ENCODE data around the gene ZNF76.

The ZNF76 gene

GRCh38 chr6:35259194-35259947, at the start of gene ZNF76:
ZNF76 (plus strand) TSS chr6:35259735; CDS start chr6:35281152, 21,417 bp downstream.
- Histone ChIP-seq H3K9ac (ENCODE audit: low read depth, low read length) (peak within 1 kb of the TSS; percentile 96), H3K36me3 (ENCODE audit: control insufficient read depth, insufficient read depth, low read length) (no peaks in the 10 kb centered on the region), H3K4me1 (ENCODE audit: control insufficient read depth, insufficient read depth, low read length) (peaks cover 9% of the 10 kb centered on the region), H3K27me3 (ENCODE audit: control insufficient read depth, insufficient read depth, low read length) (no peaks in the 10 kb centered on the region), H3K9me3 (ENCODE audit: control insufficient read depth, insufficient read depth, low read length) (no peaks in the 10 kb centered on the region), H3K4me3 (ENCODE audit: low read depth, low read length) (peak within 1 kb of the TSS; percentile 91)

- no peaks in the 10 kb centered on the region for H3K9me3 ChIP-seq (ENCODE audit: control insufficient read depth, insufficient read depth, low read length)
- peaks cover 32% of the 10 kb centered on the region for H3K4me1 ChIP-seq (ENCODE audit: control insufficient read depth, insufficient read depth, low read length)
- H3K9ac ChIP-seq (ENCODE audit: low read depth, low read length): no peak overlapping the region
- H3K36me3 ChIP-seq (ENCODE audit: control insufficient read depth, insufficient read depth, low read length): no peaks in the 10 kb centered on the region
- peaks cover 82% of the 10 kb centered on the region for H3K27me3 ChIP-seq (ENCODE audit: control insufficient read depth, insufficient read depth, low read length)
- H3K4me3 ChIP-seq (ENCODE audit: low read depth, low read length): peak overlapping the region; percentile 75
These were observed 46.2 kb upstream of the ZNF76 start for GRCh38 chr6:35213298-35213791.

- Histone ChIP-seq H3K9me3 (ENCODE audit: control insufficient read depth, insufficient read depth, low read length) (no peaks in the 10 kb centered on the region), H3K27me3 (ENCODE audit: control insufficient read depth, insufficient read depth, low read length) (peaks cover 82% of the 10 kb centered on the region), H3K4me1 (ENCODE audit: control insufficient read depth, insufficient read depth, low read length) (peaks cover 33% of the 10 kb centered on the region), H3K36me3 (ENCODE audit: control insufficient read depth, insufficient read depth, low read length) (no peaks in the 10 kb centered on the region), H3K4me3 (ENCODE audit: low read depth, low read length) (peak within 1 kb of the TSS; percentile 75), H3K9ac (ENCODE audit: low read depth, low read length) (no peak within 1 kb of the TSS)
These were observed 45.4 kb upstream of the ZNF76 start, which contains the start of gene SCUBE3 for GRCh38 chr6:35213824-35214756. SCUBE3 (plus strand) TSS chr6:35213956; CDS start chr6:35214419, 463 bp downstream.

- no peak overlapping the region for H3K9ac ChIP-seq (ENCODE audit: low read depth, low read length)
- peaks cover 82% of the 10 kb centered on the region for H3K27me3 ChIP-seq (ENCODE audit: control insufficient read depth, insufficient read depth, low read length)
- peak overlapping the region; percentile 75 for H3K4me3 ChIP-seq (ENCODE audit: low read depth, low read length)
- H3K36me3 ChIP-seq (ENCODE audit: control insufficient read depth, insufficient read depth, low read length): no peaks in the 10 kb centered on the region
- peaks cover 33% of the 10 kb centered on the region for H3K4me1 ChIP-seq (ENCODE audit: control insufficient read depth, insufficient read depth, low read length)
- H3K9me3 ChIP-seq (ENCODE audit: control insufficient read depth, insufficient read depth, low read length): no peaks in the 10 kb centered on the region
These were observed 44.5 kb upstream of the ZNF76 start for GRCh38 chr6:35214869-35215664.

GRCh38 chr6:35215665-35216411, 43.7 kb upstream of the ZNF76 start:
- H3K36me3 ChIP-seq (ENCODE audit: control insufficient read depth, insufficient read depth, low read length): no peaks in the 10 kb centered on the region
- H3K27me3 ChIP-seq (ENCODE audit: control insufficient read depth, insufficient read depth, low read length): peaks cover 83% of the 10 kb centered on the region
- no peaks in the 10 kb centered on the region for H3K9me3 ChIP-seq (ENCODE audit: control insufficient read depth, insufficient read depth, low read length)
- peak overlapping the region; percentile 33 for H3K4me3 ChIP-seq (ENCODE audit: low read depth, low read length)
- no peak overlapping the region for H3K9ac ChIP-seq (ENCODE audit: low read depth, low read length)
- peaks cover 33% of the 10 kb centered on the region for H3K4me1 ChIP-seq (ENCODE audit: control insufficient read depth, insufficient read depth, low read length)

GRCh38 chr6:35216412-35216732, 43.2 kb upstream of the ZNF76 start:
- Histone ChIP-seq H3K4me1 (ENCODE audit: control insufficient read depth, insufficient read depth, low read length) (peaks cover 33% of the 10 kb centered on the region), H3K4me3 (ENCODE audit: low read depth, low read length) (no peak overlapping the region), H3K9ac (ENCODE audit: low read depth, low read length) (no peak overlapping the region), H3K36me3 (ENCODE audit: control insufficient read depth, insufficient read depth, low read length) (no peaks in the 10 kb centered on the region), H3K27me3 (ENCODE audit: control insufficient read depth, insufficient read depth, low read length) (peaks cover 83% of the 10 kb centered on the region), H3K9me3 (ENCODE audit: control insufficient read depth, insufficient read depth, low read length) (no peaks in the 10 kb centered on the region)

- H3K4me3 ChIP-seq (ENCODE audit: low read depth, low read length): no peak overlapping the region
- H3K27me3 ChIP-seq (ENCODE audit: control insufficient read depth, insufficient read depth, low read length): peaks cover 83% of the 10 kb centered on the region
- H3K9me3 ChIP-seq (ENCODE audit: control insufficient read depth, insufficient read depth, low read length): no peaks in the 10 kb centered on the region
- no peak overlapping the region for H3K9ac ChIP-seq (ENCODE audit: low read depth, low read length)
- H3K4me1 ChIP-seq (ENCODE audit: control insufficient read depth, insufficient read depth, low read length): peaks cover 33% of the 10 kb centered on the region
- H3K36me3 ChIP-seq (ENCODE audit: control insufficient read depth, insufficient read depth, low read length): no peaks in the 10 kb centered on the region
These were observed 42.4 kb upstream of the ZNF76 start for GRCh38 chr6:35216851-35217811.

- Histone ChIP-seq H3K36me3 (ENCODE audit: control insufficient read depth, insufficient read depth, low read length) (no peaks in the 10 kb centered on the region), H3K4me1 (ENCODE audit: control insufficient read depth, insufficient read depth, low read length) (peaks cover 33% of the 10 kb centered on the region), H3K4me3 (ENCODE audit: low read depth, low read length) (no peak overlapping the region), H3K9ac (ENCODE audit: low read depth, low read length) (no peak overlapping the region), H3K27me3 (ENCODE audit: control insufficient read depth, insufficient read depth, low read length) (peaks cover 82% of the 10 kb centered on the region), H3K9me3 (ENCODE audit: control insufficient read depth, insufficient read depth, low read length) (no peaks in the 10 kb centered on the region)
These were observed 41.5 kb upstream of the ZNF76 start for GRCh38 chr6:35218021-35218420.

GRCh38 chr6:35218456-35218855, 41.1 kb upstream of the ZNF76 start:
- Histone ChIP-seq H3K9ac (ENCODE audit: low read depth, low read length) (no peak overlapping the region), H3K36me3 (ENCODE audit: control insufficient read depth, insufficient read depth, low read length) (no peaks in the 10 kb centered on the region), H3K4me1 (ENCODE audit: control insufficient read depth, insufficient read depth, low read length) (peaks cover 33% of the 10 kb centered on the region), H3K9me3 (ENCODE audit: control insufficient read depth, insufficient read depth, low read length) (no peaks in the 10 kb centered on the region), H3K4me3 (ENCODE audit: low read depth, low read length) (no peak overlapping the region), H3K27me3 (ENCODE audit: control insufficient read depth, insufficient read depth, low read length) (peaks cover 80% of the 10 kb centered on the region)

GRCh38 chr6:35219683-35220326, 39.7 kb upstream of the ZNF76 start:
- no peaks in the 10 kb centered on the region for H3K36me3 ChIP-seq (ENCODE audit: control insufficient read depth, insufficient read depth, low read length)
- no peak overlapping the region for H3K4me3 ChIP-seq (ENCODE audit: low read depth, low read length)
- no peaks in the 10 kb centered on the region for H3K9me3 ChIP-seq (ENCODE audit: control insufficient read depth, insufficient read depth, low read length)
- peaks cover 30% of the 10 kb centered on the region for H3K4me1 ChIP-seq (ENCODE audit: control insufficient read depth, insufficient read depth, low read length)
- H3K9ac ChIP-seq (ENCODE audit: low read depth, low read length): no peak overlapping the region
- H3K27me3 ChIP-seq (ENCODE audit: control insufficient read depth, insufficient read depth, low read length): peaks cover 87% of the 10 kb centered on the region

Data from iPS-15b (cell line).